VCaP (cell line): ENCODE data around the gene CNST.
"Not testable (repeated sequence)": the region's sequence is repeated elsewhere in the genome, so short reads cannot be mapped to it uniquely, and the experiment has no call there.

Experiments used
- H3K27ac ChIP-seq: fragments of 450-650 bp; 2 replicates; pipeline ENCODE4 v1.5.1; 2017
- TF ChIP-seq, protein P1 (sequence below): fragments of 450-650 bp; conservative IDR thresholded peaks from 2 replicates; pipeline ENCODE4 v1.5.1; 2017; ENCODE audit warnings: mild to moderate bottlenecking, moderate library complexity

The CNST gene

DNA sequence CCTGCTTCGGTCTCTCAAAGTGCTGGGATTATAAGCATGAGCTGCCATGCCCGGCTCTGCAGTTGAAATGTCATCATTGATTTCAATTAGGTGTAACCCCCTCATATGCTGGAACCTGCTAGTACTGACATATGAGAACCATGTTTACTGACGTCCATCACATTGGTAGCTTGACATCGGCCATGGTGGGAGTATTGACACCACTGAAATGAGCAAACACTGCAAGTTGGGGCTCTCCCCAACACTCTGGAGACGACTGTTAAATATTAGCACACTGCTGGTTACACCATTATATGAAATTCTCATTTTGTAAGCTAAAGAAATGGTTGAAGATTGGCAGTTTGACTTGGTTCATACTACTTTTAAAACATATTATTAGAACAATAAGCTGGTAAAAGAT lies 63.7 kb downstream of the CNST start:
- no peak overlapping the region for H3K27ac ChIP-seq
- TF ChIP-seq, protein P1, sequence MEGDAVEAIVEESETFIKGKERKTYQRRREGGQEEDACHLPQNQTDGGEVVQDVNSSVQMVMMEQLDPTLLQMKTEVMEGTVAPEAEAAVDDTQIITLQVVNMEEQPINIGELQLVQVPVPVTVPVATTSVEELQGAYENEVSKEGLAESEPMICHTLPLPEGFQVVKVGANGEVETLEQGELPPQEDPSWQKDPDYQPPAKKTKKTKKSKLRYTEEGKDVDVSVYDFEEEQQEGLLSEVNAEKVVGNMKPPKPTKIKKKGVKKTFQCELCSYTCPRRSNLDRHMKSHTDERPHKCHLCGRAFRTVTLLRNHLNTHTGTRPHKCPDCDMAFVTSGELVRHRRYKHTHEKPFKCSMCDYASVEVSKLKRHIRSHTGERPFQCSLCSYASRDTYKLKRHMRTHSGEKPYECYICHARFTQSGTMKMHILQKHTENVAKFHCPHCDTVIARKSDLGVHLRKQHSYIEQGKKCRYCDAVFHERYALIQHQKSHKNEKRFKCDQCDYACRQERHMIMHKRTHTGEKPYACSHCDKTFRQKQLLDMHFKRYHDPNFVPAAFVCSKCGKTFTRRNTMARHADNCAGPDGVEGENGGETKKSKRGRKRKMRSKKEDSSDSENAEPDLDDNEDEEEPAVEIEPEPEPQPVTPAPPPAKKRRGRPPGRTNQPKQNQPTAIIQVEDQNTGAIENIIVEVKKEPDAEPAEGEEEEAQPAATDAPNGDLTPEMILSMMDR = no peak

DNA sequence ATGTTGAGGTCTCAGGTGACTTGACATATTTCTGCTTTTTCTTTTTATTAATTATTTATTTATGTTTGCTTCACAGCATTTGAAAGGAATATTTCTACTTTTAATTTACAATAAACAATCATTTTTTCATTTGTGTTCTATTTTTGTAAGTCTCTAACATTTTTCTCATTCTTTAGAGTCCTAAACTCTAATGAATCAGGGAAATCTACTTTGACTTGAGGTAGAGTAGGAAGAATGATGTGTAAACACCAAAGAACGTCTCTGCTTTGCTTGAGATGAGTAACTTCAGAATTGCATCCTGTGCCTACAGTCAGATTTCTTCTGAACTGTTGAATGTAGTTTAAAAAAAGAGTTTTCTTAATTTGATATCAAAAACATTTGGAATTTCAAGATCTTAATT lies 65.2 kb downstream of the CNST start:
- 0 out of 2 replicates have a peak overlapping the region, but pooled peaks have one; percentile 2 for H3K27ac ChIP-seq
- TF ChIP-seq, protein P1 = no peak

DNA sequence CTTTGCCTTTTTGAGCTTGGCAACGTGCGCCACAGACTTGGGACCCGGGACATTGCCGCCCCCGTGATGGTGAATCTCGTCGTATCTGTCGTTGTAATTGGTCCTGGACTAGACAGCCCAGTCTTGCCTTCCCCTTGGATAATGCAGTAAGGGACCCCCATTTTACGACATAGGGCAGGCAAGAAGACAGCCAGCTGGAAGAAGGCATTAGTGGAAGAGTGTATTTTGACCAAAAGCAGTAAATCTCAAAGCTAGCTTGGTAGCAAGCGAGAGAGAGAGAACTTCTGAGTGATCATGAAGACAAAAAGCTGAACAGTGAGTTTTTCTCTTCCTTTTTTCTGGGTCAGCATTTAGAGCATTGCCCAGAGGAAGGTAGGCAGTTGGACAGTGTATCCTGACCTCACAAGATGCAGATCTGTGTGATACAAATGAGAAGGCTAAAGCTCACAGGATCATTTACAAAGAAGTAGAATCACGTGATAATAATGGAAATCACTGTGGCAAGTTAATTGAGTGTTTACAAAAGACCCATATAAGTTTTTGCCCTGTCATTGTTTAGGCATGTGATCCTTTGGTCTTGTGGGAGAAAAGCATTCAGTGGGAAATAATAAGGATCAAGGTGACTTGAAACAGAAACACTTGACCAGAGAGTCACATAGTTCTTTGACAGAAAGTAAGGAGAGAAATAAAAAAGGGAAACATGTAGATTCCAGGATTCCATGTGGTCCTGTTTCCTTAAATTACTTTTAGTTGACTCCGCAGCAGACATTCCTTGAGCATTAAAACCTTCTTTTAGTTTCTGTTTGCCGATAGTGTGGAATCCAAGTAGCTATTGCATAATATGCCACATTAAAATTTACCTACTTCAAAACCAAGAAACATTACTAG lies 66.3 kb downstream of the CNST start:
- no peak overlapping the region for H3K27ac ChIP-seq
- TF ChIP-seq, protein P1 = no peak

DNA sequence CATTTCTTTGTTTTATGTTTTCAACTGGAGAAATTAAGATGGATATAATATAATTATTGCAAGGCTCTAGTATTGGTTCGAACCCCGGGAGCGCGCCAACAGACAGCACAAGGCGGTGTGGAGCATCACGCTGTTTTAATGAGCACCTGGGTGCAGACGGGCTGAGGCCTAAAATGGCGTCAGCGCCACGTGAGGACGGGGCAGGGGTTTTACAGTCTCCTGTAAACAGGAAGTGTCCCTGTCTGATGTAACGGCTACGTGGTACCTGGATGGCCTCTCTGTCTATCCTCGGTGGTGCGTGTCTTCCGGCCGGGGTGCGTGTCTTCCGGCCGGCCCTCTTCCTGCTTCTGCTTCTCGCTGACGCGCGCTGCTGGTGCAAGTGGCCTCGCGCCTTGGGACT lies 68.4 kb downstream of the CNST start:
- H3K27ac ChIP-seq = not testable (repeated sequence)

DNA sequence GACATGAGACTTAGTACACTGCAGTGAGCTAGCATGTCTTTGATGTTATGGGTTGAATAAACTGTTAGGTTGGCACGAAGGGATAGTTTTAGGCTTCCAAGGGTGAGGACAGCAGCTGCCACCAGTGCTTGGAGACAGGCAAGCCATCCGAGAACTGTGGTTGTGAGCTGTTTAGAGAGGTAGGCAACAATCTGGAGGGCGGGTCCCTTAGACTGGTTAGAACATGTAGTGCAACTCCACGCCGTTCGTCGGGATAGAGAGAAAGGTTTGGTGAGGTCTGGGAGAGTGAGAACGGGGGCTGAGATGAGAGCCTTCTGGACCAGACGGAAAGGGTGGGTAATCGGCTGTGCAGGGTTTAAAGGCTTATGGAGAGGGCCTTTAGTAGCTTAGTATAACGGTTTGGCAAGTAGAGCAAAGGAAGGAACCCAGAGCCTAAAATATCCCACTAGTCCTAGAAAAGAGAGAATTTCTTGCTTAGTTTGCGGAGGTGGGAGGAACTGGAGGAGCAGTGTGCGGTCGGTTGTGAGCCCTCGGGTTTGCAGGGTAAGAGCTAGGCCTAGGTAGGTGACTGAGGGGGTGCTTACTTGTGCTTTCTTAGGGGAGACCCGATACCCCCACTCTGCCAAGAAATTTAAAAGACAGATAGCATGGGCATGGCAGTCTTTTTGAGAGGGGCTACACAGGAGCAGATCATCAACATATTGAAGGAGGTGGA lies 72.8 kb downstream of the CNST start:
- TF ChIP-seq, protein P1 = no peak
- no peak overlapping the region for H3K27ac ChIP-seq

DNA sequence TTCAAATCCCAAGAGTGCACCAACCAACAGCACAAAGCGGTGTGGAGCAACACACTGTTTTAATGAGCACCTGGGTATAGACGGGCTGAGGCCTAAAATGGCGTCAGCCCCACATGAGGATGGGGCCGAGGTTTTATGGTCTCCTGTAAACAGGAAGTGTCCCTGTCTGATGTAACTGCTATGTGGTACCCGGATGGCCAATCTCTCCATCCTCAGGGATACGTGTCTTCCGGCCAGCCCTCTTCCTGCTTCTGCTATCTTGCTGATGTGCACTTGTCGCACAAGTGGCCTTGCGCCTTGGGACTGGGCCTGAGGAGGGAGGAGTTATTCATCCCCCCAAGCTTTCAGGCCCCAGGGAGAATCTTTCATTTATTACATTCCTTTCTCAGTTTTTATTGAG lies 73.5 kb downstream of the CNST start:
- H3K27ac ChIP-seq = peak overlapping the region; percentile 13; the same call in 1 of the 2 replicates
- TF ChIP-seq, protein P1 = no peak

DNA sequence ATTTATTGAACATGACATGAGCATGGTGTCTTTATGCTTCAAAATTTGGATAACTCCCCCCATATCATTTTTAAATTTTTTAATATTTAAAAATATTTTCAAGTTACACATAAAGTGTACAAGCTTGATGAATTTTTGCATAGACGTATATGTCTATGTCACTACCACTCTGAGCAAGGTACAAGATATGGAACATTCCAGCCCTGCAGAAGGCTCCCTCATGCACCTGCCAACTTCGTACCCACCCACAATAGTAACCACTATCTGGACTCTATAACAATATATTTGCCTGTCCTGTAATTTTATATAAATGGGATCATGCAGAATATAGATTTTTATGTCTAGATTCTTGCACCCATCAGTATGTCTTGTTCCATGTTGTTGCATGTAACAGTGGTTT lies 74.5 kb downstream of the CNST start:
- H3K27ac ChIP-seq = peak overlapping the region; percentile 13; the same call in 1 of the 2 replicates
- TF ChIP-seq, protein P1 = no peak
